Central memory CD4-positive, alpha-beta T cell (primary cell): Measurements from ENCODE around the gene BAG2.

Experiments
- DNase-seq: peaks from one replicate; pipeline ENCODE4 v3.0.0; 2022
- total RNA-seq, 3 experiments: gene quantifications; one replicate each; lab custom pipeline; 2026; lab: John Stamatoyannopoulos, UW

BAG2 gene
- total RNA-seq, result 14.9 to 34.6 (median 23.0) reads per million in 3 experiments

DNA sequence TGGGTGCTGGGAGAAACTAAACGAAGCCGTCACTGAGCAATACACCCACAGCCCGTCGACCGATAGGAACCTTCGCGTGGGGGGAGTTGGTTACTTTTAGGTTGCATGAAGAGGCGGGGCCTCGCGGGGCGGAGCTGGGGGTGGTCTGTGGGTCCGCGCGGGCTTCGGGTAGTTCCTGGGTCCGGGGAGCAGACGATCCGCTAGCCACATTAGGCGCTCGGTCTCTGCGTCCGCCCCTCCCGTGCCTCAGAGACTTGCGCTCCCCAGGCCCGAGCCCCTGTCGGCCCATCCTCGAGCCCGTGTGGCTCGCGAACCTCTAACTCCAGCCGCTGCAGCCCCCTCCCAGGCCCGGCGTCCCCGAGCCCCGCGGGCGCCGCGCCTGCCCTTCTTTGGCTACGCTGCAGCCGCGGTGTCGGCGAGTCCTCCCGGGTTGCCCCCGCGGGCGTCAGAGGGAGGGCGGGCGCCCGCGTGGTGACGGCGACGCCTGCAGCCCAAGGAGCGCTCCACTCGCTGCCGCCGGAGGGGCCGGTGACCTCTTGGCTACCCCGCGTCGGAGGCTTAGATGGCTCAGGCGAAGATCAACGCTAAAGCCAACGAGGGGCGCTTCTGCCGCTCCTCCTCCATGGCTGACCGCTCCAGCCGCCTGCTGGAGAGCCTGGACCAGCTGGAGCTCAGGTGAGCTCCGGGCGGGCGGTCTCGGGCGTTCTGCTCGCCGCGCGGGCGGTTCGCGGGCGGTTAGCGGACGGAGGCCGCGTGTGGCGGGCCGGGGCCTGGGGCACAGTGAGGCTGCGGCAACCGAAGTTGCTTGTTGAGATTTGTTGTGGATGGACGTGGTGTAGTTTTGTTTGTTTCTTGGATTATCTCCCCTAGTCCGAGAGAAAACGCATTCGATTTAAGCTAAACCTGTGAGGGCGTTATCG is at the start of gene BAG2:
Gene BAG2, plus strand, starts transcription at position 191 of the 920 bp plus-strand sequence. Its CDS starts 372 bp downstream, at position 563.
- DNase-seq, result peak; percentile 81

DNA sequence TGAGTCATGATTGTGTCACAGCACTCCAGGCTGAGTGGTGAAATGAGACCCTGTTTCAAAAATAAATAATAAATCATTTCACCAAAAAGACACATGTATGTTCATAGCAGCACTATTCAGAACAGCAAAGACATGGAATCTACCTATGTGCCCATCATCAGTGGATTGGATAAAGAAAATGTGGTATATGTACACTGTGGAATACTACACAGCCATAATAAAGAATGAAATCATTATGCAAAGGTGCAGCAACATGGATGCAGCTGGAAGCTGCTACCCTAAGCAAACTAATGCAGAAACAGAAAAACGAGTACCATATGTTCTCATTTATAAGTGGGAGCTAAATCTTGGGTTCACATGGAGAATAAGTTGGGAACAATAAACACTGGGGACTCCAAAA is 49.0 kb upstream of the BAG2 start:
- no peak for DNase-seq

DNA sequence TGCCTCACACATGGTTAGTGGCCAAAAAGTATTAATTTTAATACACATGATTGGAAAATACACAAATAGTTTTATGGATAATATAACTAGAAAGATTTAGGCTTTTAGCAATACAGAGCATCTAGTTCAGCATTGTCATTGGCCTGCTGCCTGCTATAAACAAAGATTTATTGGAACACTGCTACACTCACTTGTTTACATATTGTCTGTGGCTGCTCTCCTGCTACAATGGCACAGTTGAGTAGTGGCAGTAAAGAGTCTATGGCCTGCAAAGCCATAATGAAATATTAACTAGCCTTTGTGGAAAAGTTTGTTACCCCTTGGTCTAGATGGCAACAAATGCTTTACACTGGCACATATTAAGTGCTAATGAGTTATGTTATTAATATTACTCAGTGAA is 44.4 kb upstream of the BAG2 start:
- no peak for DNase-seq

DNA sequence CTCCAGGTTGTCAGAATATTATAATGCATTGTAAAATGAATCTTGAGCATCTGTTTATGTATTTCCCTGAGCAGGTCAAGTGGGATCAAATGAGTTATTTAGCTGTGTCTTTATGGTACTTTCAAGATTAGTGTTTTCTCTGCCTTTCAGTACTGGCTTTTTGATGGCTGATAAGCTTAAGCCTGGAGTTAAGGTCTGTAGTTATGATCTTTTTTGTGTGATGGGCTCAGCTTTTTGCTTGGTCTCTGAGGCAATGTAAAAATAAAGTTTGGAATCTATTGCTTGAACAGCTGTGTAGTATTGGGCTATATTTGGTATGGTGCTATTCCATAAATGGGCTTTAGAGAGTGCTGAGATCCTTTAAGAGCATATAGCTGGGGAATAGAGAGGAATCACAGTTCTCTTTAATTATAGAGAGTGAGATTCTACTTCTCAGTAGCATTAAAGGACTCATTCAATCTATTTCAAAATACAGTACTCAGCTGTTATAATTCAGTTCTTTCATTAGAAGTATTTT is 41.4 kb upstream of the BAG2 start:
- no peak for DNase-seq

DNA sequence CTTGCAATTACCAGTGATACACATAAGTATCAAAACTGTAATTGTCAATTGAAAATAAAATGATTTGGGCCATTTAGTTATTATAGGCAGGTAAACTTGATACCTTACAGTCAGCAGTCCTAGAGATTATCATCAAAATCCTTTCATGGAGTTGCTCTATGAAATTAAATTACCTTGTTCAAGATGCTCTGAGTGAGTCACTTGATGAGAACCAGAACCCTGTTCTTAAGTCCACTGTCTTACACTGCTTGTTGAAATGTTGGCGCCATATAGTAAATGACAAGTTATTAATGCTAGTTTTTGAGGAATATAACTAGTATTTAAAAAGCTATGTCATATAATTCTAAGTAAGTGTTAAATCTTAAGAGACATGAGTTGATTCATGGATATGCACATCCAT is 37.2 kb upstream of the BAG2 start:
- no peak for DNase-seq

DNA sequence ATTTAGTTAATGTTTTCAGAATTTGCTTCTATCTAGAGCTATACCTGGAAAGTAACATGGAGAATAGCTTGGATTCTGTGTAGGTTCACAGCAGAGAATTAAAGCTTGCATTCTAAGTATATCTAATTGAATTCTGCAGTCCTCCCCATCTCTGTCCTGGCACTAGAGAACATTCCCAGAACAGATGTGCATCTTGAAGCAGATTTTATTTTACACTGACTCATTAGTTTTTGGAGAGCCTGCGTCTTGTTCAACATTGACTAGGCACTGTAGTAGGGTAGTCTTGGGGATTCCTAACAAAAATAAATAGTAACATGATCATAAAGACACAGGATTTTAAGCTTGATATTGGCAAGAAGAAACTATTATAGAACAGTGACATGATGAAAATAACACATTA is 36.2 kb upstream of the BAG2 start:
- no peak for DNase-seq

DNA sequence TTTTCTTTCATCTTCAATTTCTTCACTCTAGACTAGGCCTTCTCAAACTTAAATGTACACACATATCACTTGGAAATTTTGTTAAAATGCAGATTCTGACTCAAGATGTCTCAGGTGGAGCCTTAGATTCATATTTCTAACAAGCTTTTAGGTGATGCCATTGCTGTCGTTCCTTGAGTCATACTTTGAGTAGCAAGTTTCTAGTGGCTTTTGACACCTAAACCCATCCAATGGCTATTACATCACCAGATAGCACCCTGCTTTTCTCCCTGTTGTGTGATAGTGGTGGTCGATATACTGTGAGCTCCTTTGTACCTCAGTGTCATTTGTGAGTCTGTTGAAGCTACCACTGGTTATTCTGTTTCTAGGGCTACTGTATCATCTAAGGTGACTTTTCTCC is 34.8 kb upstream of the BAG2 start:
- no peak for DNase-seq

DNA sequence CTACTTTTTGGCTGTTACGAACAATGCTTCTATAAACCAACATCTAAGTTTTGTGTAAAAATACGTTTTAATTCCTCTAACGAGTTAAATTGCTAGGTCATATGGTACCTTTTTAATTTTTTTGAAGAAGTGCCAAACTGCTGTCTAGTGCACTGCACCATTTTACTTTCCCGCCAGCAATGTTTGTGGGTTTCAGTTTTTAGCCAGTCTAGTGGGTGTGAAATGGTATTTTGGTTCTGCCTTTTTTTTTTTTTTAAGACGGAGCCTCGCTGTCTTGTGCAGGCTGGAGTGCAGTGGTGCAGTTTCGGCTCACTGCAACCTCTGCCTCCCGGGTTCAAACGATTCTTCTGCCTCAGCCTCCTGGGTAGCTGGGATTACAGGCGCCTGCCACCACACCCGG is 34.1 kb upstream of the BAG2 start:
- no peak for DNase-seq

DNA sequence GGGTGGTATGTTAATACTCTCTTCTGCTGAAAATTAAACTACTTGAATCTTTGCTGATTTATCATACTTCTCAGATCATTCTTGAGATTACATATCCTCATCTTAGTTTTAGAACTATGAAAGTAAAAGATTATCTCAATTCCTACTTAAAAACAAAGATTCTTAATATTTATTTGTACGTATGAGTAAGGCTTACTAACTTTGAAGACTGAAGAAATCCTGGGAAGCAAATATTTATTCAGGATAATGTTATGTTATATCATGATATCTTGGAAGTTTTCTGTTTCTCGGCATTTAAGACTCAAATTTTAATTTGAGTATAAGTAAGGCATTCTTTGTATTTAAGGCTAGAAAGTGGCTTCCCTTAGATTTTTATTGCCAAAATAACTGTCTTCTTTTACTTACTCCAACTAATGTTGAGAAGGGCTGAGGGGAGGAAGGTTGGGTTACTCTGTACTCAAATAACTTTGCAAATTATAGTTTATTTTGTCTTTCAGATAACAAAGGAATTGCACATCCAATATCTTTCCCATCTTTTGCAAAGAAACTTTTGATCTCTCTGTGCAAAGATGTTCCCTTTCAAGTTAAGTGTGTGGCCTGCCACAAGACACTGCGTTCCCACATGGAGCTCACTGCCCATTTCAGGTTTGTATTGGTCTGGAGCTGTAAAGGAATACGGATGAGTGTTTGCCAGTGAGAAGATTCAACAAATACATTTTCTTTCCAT is 30.5 kb upstream of the BAG2 start:
- no peak for DNase-seq

DNA sequence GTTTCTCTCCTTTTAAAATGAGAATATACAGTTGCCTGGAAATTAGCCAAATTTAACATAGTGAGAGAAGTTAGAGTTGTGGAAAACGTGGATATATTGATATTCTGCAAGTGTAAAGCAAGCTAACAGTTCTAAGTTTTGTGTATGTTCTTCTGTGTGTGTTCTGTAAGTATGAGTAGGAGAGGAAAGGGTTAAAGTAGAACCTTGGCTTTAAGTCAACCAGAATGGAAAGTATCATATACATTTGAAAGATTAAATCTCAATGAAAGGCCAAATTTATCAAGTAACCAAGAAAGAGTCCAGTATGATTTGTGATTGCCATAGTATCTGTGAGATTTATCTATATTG is 30.0 kb upstream of the BAG2 start:
- no peak for DNase-seq

DNA sequence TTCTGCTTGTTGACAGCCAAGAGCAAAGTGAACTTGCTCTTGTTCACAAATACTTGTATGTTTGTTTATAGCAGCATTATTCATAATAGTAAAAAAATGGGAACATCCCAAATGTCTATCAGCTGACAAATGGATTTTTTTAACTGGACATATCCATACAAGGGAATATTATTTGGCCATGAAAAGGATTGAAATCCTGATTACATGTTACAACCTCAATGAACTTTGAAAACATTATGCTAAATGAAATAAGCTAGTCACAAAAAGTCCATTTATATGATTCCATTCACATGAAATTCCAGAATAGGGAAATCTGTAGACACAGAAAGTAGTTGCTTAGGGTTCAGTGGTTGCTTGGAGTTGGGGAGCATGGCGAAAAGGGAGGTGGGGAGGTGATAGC is 28.4 kb upstream of the BAG2 start:
- no peak for DNase-seq

DNA sequence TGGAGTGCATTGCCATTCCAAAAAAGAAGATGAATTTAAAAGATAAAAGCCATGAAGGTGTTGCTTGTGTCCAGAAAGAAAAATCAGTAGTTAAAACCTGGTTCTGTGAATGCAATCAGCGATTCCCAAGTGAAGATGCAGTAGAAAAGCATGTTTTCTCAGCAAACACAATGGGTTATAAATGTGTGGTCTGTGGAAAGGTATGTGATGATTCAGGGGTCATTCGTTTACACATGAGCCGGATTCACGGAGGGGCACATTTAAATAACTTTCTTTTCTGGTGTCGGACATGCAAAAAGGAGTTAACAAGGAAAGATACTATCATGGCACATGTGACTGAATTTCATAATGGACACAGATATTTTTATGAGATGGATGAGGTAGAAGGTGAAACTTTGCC is 24.7 kb upstream of the BAG2 start:
- no peak for DNase-seq

DNA sequence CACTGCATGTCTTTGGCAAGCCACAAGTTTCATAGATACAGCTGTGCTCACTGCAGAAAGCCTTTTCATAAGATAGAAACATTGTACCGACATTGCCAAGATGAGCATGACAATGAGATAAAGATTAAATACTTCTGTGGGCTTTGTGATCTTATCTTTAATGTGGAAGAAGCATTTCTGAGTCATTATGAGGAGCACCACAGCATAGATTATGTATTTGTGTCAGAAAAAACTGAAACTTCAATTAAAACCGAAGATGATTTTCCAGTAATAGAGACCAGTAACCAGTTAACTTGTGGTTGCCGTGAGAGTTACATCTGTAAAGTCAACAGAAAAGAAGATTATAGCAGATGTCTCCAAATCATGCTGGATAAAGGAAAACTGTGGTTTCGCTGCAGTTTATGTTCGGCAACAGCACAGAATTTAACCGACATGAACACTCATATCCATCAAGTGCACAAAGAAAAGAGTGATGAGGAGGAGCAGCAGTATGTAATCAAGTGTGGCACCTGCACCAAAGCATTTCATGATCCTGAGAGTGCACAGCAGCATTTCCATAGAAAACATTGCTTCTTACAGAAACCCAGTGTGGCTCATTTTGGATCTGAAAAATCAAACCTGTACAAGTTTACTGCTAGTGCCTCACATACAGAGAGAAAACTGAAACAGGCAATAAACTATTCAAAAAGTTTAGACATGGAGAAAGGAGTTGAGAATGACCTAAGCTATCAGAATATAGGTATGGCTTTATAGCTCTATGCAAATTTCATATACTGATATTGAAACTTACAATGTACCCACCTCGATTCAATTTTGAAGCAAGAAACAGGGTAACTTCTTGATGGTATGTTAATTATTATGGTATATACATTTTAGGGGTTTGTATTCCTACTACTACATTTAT is 23.9 kb upstream of the BAG2 start:
- no peak for DNase-seq

DNA sequence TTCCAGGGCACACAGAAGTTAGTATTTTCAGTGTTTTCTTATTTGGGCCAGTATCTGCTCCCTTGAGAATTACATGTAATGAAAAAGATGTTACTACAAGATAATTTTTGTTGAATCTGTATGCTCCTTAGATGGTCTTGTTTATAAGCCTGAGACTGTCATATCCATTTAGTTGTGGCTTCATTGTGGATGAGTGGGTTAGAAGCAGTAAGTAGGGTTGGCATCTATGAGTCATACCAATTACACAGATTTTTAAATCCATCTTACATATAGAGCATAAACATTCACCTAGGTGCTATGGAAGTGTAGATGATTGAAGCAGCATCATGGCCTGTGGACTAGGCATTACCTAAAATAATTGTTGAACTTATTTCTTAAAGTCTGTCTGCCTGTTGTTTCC is 13.5 kb upstream of the BAG2 start:
- DNase-seq, result no peak

DNA sequence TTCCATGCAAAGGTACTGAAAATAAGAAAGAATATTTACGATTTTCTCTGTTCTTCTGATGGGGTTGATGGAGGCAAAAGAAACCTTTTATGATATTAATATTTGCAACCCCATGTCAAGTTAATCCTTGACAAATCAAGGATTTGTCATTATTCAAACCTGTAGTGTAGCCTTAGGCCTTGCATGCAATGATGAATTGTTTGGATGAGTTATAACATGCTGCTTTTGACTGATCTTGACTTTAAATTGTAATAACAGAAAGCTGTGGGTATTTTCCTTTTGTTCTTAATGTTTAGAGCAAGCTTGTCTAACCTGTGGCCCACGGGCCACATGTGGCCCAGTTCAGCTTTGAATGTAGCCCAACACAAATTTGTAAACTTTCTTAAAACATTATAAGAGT is 13.0 kb upstream of the BAG2 start:
- no peak for DNase-seq

DNA sequence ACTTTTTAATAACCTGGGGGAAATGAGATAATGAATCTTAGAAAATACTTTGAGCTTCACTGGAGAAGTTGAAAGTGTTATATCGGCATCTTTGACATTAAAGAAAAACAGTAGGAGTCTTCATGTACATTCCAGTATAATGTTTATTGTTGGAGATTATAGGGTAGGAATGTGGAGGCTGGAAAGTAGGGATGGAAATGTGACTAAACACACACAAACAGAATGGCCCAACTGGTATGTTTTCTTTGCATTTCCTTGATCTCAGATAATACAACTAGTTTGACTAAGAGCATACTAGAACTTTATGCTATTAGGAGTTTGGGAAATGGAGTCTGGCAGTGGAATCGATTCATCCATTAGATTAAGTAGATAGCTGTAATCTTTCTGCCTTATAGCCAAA is 10.1 kb upstream of the BAG2 start:
- no peak for DNase-seq

DNA sequence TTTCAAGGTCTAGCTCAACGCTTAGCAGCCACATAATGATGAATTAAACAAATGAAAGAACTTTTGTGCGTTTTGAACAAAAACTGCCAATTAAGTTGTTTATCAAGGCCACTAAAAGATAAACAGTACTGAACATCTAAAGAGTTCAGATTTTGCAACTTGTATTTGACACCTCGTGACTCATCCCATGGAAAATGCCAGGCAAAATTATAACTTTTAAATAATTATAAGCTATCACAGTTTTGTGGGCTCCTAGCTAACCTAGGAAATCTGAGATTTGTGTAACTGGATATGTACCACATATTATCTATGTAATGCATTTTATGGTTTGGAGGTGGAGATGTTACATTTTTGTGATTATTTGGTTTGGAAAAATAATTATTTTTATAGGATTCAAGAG is 9.6 kb upstream of the BAG2 start:
- DNase-seq, result no peak

DNA sequence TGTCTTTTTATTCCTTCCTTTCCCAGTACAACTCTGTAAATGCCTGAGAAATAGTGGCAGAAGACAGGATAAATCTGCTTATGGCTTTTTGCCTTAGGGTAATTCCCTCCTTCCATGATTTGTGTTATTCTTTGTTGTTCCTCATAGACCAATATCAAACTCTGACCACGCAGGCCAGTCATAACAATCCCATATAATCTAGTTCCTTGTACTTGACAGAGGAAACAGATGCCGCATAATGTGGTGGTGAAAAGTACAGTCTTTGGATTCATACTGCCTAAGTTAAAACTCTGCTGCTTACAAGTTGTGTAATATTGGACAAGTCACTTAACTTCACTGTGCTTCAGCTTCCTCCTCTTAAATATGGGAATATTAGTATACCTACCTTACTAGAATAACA is 8.2 kb upstream of the BAG2 start:
- no peak for DNase-seq

DNA sequence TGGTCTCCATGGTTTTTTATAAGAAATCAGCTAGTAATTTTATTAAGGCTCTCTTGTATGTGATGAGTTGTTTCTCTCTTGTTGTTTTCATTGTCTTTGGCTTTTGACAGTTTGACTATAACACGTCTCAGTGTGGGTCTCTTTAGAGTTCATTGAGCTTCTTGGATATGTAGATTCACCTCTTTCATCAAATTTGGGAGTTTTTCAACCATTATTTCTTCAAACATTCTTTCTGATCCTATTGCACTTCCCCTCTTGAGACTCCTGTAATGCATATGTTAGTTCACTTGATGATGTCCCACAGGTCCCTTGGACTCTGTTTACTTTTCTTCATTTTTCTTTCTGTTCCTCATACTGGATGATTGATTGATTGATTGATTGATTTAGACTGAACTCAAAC is 7.0 kb upstream of the BAG2 start:
- no peak for DNase-seq

DNA sequence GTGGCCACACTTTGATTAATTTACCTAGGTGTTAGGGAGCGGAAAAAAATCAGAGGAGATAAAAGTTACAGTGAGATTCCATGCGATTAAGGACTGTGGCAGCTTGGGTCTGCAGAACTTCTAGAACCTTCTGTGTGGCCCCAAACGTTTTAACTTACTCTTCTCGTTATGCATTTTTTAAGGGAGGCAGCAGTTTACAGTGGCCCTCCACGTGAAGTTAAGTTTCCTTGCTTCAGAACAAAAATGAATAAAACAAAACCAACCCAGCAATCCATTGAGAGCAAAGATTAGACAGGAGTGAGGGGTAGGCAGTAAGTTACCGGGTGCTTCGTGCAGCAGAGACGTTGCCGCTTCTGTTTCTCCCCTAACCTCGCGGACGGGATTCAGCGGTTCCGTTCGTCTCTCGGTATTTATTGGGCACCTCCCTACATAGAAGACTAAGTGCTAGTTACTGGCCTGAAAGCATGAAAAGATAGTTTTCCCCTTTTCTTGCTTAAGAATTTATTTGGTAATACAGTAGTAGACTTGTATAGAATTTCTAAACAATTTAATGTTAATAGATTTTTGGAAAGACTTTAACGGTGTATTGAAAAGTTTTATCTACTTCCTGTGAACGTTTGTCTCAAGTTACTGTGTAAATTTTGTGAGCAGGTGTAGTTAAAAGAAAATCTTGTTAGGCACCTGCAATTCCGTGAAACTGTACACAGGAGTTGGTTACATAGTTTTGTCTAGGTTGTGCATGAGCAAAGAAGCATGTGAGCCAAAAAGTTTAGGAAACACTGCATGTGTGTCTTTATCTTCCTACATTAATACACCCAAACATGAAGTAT is 1.1 kb downstream of the BAG2 start:
- peak; percentile 17 for DNase-seq

DNA sequence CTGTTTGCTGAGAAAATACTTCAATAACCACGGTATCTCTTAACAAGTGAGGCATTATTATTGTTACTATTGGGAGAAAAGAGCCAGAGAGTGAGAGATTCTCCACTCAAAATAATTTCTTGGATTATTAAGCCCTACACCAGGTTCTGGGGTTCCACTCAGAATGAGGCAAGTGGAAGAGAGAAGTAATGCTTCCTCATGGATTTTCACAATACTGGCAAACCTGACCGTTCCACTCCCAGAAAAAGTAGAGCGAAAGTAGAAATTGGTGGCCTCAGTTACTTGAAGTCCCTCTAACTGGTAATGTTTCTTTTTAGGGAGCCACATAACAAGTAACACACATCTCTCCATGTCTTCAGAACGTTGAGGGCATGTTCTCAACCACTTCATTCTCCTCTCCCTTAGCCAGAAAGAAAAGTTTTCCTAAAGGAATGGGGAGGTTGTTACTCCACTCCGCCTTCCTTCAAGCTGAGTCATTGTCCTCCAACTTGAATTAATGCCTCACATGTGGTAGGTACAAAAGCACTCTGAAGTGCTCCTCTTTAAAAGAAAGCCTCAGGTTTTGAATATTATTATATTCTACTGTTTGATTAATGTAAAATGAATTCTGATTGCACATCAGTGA is 1.9 kb downstream of the BAG2 start:
- DNase-seq, result no peak

DNA sequence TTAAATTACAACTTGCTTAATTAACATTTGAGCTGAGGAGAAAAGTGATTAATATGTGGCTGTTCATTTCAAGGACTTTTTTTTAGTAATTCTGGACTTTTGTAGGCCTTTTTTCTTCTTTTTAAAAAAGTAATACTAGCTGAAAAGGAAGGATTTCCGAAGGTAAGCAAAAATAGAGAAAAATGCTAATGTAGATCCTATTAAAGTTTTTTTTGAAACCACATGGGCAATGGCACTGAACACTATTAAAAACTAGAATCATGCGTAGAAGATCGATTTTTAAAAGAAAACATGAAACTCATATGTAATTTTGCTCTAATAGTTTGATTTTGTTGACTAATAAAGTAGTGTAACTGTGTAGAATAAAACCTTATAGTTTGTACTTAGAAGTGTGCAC is 2.4 kb downstream of the BAG2 start:
- no peak for DNase-seq
